Uterus (tissue), 4 donors: ENCODE data around the gene CD1B. TPM values are rescaled to one million over a fixed set of nuclear protein-coding genes. Genes with fewer than 3 reads are reported as not detected.

Source experiments
- DNase-seq, 2 donors: peaks; one replicate each; pipeline ENCODE4 v3.0.0-alpha.2; 2019 to 2020
- H3K27ac ChIP-seq, 2 donors: fragments of 200-600 bp; sonication (generic); 1 replicate in 1 of 2; 2 replicates in 1 of 2; pipeline ENCODE4 v1.5.1; 2016 to 2018
- H3K27me3 ChIP-seq, 2 donors: fragments of 200-600 bp; sonication (generic); one replicate each; pipeline ENCODE4 v1.5.1; 2018 to 2019; ENCODE audit warnings: control low read depth in 1 of 2
- H3K36me3 ChIP-seq, 2 donors: fragments of 200-600 bp; sonication (generic); one replicate each; pipeline ENCODE4 v1.5.1; 2019; ENCODE audit warnings: control low read depth in 1 of 2
- H3K4me1 ChIP-seq, 2 donors: fragments of 200-600 bp; sonication (generic); one replicate each; pipeline ENCODE4 v1.5.1; 2018 to 2019; ENCODE audit warnings: control low read depth in 1 of 2
- H3K4me3 ChIP-seq, 2 donors: fragments of 200-600 bp; sonication (generic); 1 replicate in 1 of 2; 2 replicates in 1 of 2; pipeline ENCODE4 v1.5.1; 2018 to 2019; ENCODE audit warnings: mild to moderate bottlenecking in 1 of 2
- H3K9me3 ChIP-seq, 2 donors: fragments of 200-600 bp; sonication (generic); one replicate each; pipeline ENCODE4 v1.5.1; 2019; ENCODE audit warnings: control low read depth in 1 of 2
- POLR2A ChIP-seq, 2 donors: fragments of 450-650 bp; IDR thresholded peaks; one replicate each; pipeline ENCODE4 v1.6.1; 2016; ENCODE audit warnings: antibody characterized with exemption in 2 of 2, mild to moderate bottlenecking in 1 of 2, moderate library complexity in 1 of 2
- intact Hi-C: fragments of 100-400 bp; cut with DNase I; formaldehyde crosslinking; loops from one replicate; pipeline ENCODE4 v1.15.1; 2023; ENCODE audit warnings: low total_unique reads
- total RNA-seq, 4 donors: library from RNA; depleted of rRNA in 3 of 4; stranded (reverse); fragments of >200 nt in 3 of 4; gene quantifications; one replicate each; pipeline versions ENCODE4 v1.1.0 to v1.2.4, GENCODE V29; 2014 to 2023
- TF ChIP-seq, protein P1 (sequence below), 4 experiments: fragments of 200-600 bp in 2 of 4; fragments of 450-650 bp in 2 of 4; sonication (generic) in 2 of 4; IDR thresholded peaks; one replicate each; pipeline ENCODE4 v1.5.1; 2016 to 2019; ENCODE audit warnings: antibody characterized with exemption in 4 of 4, mild to moderate bottlenecking in 2 of 4, moderate library complexity in 1 of 4
- donor health status: DM: yes; HTN: yes; CAD: no.

The CD1B gene
- total RNA-seq, 4 donors from 2014 or later = not detected

DNA sequence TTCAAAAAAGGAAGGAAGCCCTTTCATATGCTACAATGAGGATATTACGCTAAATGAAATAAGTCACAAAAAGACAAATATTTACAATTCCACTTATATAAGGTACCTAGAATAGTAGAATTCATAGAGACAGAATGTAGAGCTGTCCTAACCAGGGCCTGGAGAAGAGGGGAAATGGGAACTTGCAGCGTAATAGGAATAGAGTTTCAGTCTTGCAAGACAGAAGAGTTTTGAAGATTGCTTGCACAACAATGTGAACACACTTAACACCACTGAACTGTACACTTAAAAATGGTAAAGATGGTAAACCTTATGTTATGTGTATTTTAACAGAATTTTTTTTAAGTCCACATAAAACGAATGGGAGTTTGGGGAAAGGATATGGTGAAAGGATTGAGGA lies 2.9 kb downstream of the CD1B start:
- peaks cover 0 to 2% of the 10 kb centered on the region in 2 donors for H3K9me3 ChIP-seq
- no peak for TF ChIP-seq POLR2A (IDR thresholded peaks at IDR 0.05)
- TF ChIP-seq, protein P1, sequence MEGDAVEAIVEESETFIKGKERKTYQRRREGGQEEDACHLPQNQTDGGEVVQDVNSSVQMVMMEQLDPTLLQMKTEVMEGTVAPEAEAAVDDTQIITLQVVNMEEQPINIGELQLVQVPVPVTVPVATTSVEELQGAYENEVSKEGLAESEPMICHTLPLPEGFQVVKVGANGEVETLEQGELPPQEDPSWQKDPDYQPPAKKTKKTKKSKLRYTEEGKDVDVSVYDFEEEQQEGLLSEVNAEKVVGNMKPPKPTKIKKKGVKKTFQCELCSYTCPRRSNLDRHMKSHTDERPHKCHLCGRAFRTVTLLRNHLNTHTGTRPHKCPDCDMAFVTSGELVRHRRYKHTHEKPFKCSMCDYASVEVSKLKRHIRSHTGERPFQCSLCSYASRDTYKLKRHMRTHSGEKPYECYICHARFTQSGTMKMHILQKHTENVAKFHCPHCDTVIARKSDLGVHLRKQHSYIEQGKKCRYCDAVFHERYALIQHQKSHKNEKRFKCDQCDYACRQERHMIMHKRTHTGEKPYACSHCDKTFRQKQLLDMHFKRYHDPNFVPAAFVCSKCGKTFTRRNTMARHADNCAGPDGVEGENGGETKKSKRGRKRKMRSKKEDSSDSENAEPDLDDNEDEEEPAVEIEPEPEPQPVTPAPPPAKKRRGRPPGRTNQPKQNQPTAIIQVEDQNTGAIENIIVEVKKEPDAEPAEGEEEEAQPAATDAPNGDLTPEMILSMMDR (IDR thresholded peaks at IDR 0.05) = no peak
- no peaks in the 10 kb centered on the region for H3K36me3 ChIP-seq
- H3K4me1 ChIP-seq = no peaks in the 10 kb centered on the region
- no peak overlapping the region for H3K4me3 ChIP-seq
- H3K27ac ChIP-seq = no peak overlapping the region
- no peaks in the 10 kb centered on the region for H3K27me3 ChIP-seq
- intact Hi-C loops = no loop called here
- no peak for DNase-seq

GRCh38 chr1:158327481-158327880 lies 3.9 kb downstream of the CD1B start:
- TF ChIP-seq, protein P1 (IDR thresholded peaks at IDR 0.05) = no peak
- intact Hi-C loops = no loop called here
- H3K36me3 ChIP-seq = no peaks in the 10 kb centered on the region
- no peaks in the 10 kb centered on the region for H3K4me1 ChIP-seq
- DNase-seq = no peak
- peaks cover 0 to 2% of the 10 kb centered on the region in 2 donors for H3K9me3 ChIP-seq
- no peaks in the 10 kb centered on the region for H3K27me3 ChIP-seq
- no peak overlapping the region for H3K4me3 ChIP-seq
- no peak overlapping the region for H3K27ac ChIP-seq

DNA sequence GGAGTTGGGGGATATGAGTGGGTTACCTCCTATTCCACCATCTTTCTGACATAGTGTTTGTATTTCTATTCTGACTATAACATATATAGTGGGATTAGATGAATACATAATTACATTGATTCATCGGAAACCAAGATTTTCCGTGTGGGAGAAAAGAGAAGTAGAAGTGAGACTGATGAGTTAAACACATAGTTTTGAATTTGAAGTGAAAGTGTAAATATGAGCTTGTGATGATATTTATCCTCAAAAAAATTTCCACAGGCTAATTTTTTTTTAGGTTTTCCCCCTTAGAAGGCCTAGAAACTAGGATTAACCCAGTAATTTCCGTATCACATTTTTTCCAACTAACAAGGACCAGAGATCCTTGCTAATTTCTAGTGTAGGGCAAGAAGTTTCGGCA lies 6.9 kb downstream of the CD1B start:
- Histone ChIP-seq H3K27me3 (no peaks in the 10 kb centered on the region), H3K9me3 (peaks cover 0 to 2% of the 10 kb centered on the region in 2 donors), H3K36me3 (no peaks in the 10 kb centered on the region), H3K4me1 (no peaks in the 10 kb centered on the region), H3K4me3 (no peak overlapping the region), H3K27ac (no peak overlapping the region)
- intact Hi-C loops = no loop called here
- no peak for DNase-seq
- TF ChIP-seq, protein P1 (IDR thresholded peaks at IDR 0.05) = no peak
- TF ChIP-seq POLR2A (IDR thresholded peaks at IDR 0.05) = no peak

- H3K27me3 ChIP-seq = no peaks in the 10 kb centered on the region
- no peaks in the 10 kb centered on the region for H3K36me3 ChIP-seq
- no peak overlapping the region for H3K27ac ChIP-seq
- TF ChIP-seq, protein P1 (IDR thresholded peaks at IDR 0.05) = no peak
- no peak for TF ChIP-seq POLR2A (IDR thresholded peaks at IDR 0.05)
- H3K4me1 ChIP-seq = no peaks in the 10 kb centered on the region
- no peak overlapping the region for H3K4me3 ChIP-seq
- no peak for DNase-seq
- intact Hi-C loops = no loop called here
- H3K9me3 ChIP-seq = peaks cover 0 to 2% of the 10 kb centered on the region in 2 donors
Measured at GRCh38 chr1:158323866-158324265, 7.5 kb downstream of the CD1B start.

DNA sequence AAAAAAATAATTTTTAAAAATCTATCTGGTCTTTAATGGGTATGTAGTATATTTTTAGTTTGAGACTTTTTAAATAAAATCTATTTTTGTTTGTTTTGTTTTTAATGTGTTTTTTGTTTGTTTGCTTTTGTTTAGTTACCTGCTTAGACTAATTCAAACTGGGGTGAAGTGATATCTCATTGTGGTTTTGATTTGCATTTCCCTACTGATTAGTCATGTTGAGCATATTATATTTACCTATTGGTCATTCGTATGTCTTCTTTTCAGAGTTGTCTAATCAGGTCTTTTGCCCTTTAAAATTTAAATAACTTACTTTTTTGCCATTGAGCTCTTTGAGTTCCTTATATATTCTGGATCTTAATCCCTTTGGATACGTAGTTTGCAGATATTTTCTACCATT lies 20.3 kb downstream of the CD1B start:
- DNase-seq = no peak
- Histone ChIP-seq H3K4me3 (no peak overlapping the region), H3K9me3 (no peaks in the 10 kb centered on the region), H3K27me3 (no peaks in the 10 kb centered on the region), H3K36me3 (no peaks in the 10 kb centered on the region), H3K4me1 (no peaks in the 10 kb centered on the region), H3K27ac (no peak overlapping the region)
- intact Hi-C loops = no loop called here
- no peak for TF ChIP-seq POLR2A (IDR thresholded peaks at IDR 0.05)
- TF ChIP-seq, protein P1 (IDR thresholded peaks at IDR 0.05) = no peak
